ENCODE measurements around the gene RIBC1.
"Not testable (repeated sequence)": the region's sequence is repeated elsewhere in the genome, so short reads cannot be mapped to it uniquely, and the experiment has no call there.

RIBC1 gene

GRCh38 chrX:53422861-53423306, at the start of gene RIBC1:
TSS of gene RIBC1 (plus strand) at chrX:53422873. CDS start at chrX:53426277, 3,404 bp downstream.
- no peak for DNase-seq

- no peak for DNase-seq
Observed at GRCh38 chrX:53373307-53373706, 49.4 kb upstream of the RIBC1 start.

GRCh38 chrX:53374222-53374820, 48.4 kb upstream of the RIBC1 start:
- DNase-seq, result no peak

GRCh38 chrX:53374923-53375322, 47.8 kb upstream of the RIBC1 start:
- no peak for DNase-seq

- no peak for DNase-seq
Observed at GRCh38 chrX:53376888-53377287, 45.8 kb upstream of the RIBC1 start.

DNA sequence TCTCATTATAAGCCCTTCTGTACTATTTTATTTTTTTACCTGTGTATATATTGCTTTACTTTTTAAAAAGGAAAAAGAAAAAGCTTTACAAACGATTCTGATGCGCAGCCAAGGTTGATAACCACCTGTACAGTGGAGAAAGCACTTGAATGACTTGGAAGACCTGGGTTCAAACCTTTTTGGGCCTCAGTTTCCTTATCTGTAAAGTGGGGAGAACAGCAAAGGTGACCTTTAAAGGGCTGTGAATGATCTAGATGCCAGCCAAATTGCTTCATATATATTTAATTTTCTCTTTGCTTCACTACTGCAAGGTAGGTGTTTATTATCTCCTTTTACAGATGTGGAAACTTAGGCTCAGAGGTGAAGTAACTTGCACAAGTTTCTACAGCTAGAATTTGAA, 45.2 kb upstream of the RIBC1 start:
- no peak for DNase-seq

- no peak for DNase-seq
Observed at GRCh38 chrX:53379008-53379710, 43.5 kb upstream of the RIBC1 start.

DNA sequence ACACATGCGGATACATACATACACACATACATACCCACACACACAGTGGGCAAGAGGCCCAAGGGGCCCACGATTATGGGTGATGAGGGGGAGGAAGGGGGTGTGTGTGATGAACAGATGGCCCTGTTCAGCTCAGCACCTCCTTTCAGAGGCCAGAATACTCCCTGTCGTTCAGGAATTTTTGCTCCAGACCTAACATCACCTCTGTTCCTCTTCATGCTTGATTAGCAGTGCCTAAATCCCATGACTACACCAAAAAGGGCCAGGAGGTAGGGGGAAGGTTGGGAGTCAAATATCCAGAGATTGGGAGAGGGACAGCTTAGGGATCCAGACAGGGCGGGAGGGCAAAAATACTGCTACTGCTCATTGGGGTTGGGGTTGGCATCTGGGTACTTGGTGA, 42.9 kb upstream of the RIBC1 start:
- no peak for DNase-seq

GRCh38 chrX:53383376-53384076, 39.1 kb upstream of the RIBC1 start:
- peak in 1 of 2 experiments; percentile 11 for DNase-seq

DNA sequence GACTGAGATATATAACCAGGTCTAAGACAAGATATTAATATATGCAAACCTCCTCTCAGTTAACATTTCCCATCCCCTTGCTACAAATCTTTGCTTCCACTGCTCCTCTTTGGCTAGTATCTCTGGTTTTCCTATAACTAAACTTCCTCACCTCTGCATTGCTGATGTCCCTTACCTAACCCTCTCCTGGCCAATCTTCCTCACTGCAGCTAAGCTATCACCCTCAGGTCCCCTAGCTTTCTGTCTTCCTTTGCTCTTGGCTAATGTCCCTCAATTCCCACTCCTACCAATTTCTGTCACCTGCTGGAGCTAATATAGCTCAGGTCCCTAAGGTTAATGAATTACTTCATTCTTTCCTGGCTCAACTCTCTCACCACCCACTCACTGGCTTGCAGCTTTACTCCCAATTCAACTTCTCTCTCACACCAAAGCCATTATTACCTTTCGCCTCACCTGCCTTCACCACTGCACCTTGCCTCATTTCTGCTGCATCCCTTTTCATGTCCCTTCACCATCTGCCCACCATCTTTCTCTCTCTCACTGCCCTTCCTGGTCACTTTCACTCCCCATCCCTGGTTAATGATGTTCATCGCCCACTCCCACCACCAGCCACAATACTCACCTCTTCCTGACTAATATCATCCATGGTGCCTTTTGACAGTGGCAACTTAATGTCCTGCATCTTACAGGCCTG, 26.9 kb upstream of the RIBC1 start:
- no peak for DNase-seq

DNA sequence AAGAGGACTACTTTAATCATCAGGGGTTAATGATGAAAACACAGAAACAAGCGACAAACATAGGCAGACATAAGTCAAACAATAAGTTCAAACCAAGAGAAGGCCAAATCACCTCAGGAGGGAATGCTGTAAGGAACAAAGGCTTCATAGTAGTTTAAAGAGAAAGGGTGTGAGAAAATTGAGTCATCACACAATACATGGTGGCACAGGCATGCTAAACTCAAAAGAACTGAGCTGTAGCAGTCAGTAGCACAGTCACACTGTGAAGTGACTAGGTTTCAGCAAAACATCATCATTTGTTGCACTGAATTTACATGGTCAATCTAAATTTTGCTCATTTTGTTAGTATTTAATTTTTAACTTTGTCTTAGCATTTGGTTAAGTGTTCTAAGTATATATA, 24.5 kb upstream of the RIBC1 start:
- DNase-seq, result no peak

DNA sequence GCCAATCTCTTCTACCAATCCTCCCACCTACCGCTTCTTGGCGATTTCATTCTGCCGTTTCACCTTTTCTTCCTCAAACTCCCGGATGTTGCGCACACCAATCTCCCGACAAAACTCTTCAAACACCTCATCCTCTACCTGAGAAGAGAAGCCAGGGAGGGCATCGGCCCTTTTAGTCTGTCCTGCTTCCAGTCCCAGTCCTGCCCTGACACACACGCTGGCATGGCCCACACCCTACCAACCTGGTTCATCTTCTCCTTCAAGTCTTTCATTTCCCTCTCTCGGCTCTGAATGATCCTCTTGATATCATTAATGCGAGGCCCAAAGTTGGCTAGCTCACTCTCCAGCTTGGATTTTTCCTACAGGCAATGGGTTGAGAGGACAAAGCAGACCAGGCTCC, 19.1 kb upstream of the RIBC1 start:
- DNase-seq, result no peak

GRCh38 chrX:53412446-53412845, 10.2 kb upstream of the RIBC1 start:
- no peak for DNase-seq

DNA sequence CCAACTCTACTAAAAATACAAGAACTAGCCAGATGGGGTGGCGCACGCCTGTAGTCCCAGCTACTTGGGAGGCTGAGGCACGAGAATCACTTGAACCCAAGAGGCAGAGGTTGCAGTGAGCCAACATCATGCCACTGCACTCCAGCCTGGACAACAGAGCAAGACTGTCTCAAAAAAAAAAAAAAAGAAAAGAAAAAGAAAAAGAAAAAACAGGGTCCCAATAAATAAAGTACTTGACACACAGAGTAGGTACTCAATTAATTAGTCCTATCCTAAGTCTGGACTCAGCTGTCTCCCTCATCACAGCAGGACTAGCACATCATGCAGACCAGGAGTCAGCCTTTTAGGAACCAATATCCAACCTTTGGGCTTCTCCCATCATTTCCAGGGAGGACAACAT, 2.3 kb upstream of the RIBC1 start:
- DNase-seq, result not testable (repeated sequence)

DNA sequence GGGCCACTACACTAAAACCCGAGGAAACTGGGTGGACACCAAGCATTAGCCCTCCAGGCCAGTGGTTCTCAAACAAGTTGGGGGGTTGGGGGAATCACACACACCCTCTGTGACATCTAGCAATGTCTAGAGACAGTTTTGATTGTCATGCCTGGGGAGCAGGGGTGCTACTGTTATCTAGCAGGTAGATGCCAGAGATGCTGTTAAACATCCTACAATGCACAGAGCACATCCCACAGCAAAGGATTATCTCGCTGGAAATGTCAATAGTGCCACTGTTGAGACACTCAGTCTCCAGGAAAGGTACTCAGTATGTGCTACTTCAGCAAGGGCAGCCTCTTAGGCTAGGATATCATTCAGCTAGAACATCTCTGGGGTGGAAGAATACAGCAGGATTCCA, 1.5 kb upstream of the RIBC1 start:
- no peak for DNase-seq

GRCh38 chrX:53421772-53422085, 944 bp upstream of the RIBC1 start:
- DNase-seq, result no peak

DNA sequence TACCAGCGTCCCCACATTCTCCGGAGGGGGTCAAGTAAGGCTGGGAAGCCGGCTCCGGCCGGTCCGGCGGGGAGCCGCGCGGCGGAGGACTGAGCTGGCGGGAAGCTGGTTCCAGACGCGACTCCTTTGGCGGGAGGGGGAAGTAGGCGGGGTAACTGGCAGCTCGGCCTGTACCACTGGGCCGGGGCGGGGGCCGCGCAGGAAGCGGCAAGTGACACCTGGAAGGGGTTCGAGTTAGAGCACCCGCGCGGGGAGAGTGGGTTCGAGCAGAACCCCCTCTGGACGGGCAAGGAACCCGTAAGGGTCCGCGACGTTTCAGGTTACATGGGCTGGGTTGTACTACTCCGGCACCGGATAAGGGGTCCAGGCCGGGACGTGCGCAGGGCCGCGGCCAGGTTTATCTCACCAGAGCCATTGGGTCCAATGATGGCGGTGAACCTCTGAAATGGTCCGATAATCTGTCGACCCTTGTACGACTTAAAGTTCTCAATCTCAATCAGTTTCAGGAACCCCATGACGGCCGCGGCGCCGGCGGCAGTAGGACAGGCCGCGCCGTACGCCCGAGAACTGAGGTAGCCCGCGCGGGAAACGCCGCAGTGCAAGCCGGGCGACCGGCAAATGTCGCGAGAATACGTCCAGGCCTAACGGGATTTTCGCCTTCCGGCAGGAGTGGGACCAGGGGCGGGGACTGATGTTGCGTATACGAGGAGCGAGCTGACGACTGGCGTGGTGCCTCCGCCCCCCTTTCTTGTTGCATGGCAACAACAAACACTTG, 400 bp upstream of the RIBC1 start, which contains the start of gene SMC1A:
Gene SMC1A (minus strand): TSS at position 569 of the 775 bp plus-strand sequence. CDS start 54 bp downstream, at position 515.
- peak; percentile 96 to 99 for DNase-seq

- no peak for DNase-seq
Observed at GRCh38 chrX:53429755-53430154, 7.1 kb downstream of the RIBC1 start.

DNA sequence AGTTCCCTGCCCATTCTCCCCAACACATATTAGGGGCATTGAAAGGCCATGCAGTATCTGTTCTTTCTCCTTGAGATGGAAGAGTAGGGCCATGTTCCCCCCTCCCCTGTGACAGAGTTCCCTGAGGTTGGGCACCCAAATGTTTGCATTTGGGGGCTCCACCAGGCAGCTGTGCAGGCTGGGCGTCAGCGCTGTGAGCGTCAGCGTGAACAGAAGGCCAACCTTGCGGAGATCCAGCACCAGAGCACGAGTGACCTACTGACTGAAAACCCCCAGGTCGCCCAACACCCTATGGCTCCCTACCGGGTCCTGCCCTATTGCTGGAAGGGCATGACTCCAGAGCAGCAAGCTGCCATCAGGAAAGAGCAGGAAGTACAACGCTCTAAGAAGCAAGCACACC, 7.6 kb downstream of the RIBC1 start:
- DNase-seq, result no peak

DNA sequence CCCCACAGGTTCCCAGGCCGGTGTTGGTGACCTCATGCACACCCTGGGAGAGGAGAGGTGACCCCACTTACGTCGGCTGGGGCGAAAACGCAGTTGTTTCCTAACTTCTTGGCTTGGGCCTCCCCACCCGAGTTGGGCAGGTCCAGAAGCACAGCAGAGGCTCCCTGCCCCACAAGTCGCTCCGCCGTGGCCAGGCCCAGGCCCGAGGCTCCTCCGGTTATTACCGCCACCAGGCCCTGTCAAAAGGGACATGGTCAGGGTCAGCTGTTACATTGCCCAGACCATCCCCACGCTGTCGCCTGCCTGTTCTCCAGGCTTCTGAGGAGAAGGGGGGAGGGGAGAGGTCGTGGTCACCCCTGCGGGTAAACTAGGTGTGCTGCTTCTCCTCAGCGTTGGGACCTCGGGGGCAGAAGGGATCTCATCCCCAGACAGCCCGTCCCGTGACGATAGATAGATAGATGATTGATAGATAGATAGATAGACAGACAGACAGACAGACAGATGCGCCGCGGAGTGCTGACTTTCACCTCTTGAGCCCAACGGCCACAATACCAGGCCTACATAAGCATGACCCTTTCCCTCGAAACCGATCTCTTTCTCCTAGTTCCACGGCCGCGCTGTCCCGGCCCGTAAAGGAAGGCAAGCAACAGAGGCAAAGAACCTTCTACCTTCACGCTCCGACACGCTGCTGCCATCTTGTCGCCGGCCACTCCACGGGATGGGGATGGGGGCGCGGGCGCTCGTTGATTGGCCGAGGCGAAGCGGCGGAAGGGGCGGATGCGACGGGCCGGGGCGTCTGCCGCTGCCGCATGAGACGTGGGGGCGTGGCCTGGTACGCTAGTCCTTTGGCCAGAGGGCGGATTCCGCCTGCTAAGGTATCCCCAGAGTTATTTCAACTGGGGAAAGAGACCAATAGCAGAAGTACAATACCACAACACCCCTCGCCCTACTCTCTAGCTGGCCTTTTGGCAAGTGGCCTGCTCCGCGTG, 11.3 kb downstream of the RIBC1 start, which contains the start of gene HSD17B10:
Gene HSD17B10 (minus strand): TSS at position 720 of the 989 bp plus-strand sequence. CDS start 25 bp downstream, at position 695.
- peak; percentile 80 to 89 for DNase-seq

GRCh38 chrX:53435997-53436396, 13.3 kb downstream of the RIBC1 start:
- DNase-seq, result peak; percentile 57 to 79

Data from NCI-H524 (cell line).